HepG2 (cell line): Measurements from ENCODE around the gene MUCL3. TPM values are rescaled to one million over a fixed set of nuclear protein-coding genes. Genes with fewer than 3 reads are reported as not detected.

ENCODE experiments used
- ATAC-seq: fragments of 200-7000 bp; cut with Tn5 transposase; 3 replicates; pipeline ENCODE4 v1.9.1; 2020; ENCODE audit warnings: mild to moderate bottlenecking, moderate library complexity
- BruUV-seq: library from RNA; stranded (reverse); fragments of 400-500 nt; replicated peaks from 2 replicates; lab custom pipeline; 2021; lab: Mats Ljungman, UMichigan
- CTCF ChIA-PET: fragments of 300-600 bp; formaldehyde crosslinking; extraction: SDS; loops from one replicate; lab custom pipeline; 2021; ENCODE audit warnings: low total read pairs, inconsistent platforms, low intra/inter-chr PET ratio; lab: Yijun Ruan, JAX
- POLR2A ChIA-PET: fragments of 350-600 bp; sonication (Branson Sonifier 250); formaldehyde crosslinking; loops from one replicate; lab custom pipeline; 2020; ENCODE audit warnings: antibody characterized with exemption, inconsistent platforms; lab: Yijun Ruan, JAX
- DNase-seq: peaks from one replicate; pipeline ENCODE4 v3.0.0-alpha.2; 2015; ENCODE audit warnings: low spot score
- FAIRE-seq: peaks from 3 replicates; lab custom pipeline; 2011; peaks lifted over from hg19 to GRCh38; lab: Jason Lieb, UNC
- H2AFZ ChIP-seq: one replicate; pipeline ENCODE4 v1.6.1; 2011; ENCODE audit warnings: low read length, inconsistent platforms
- H3K27ac ChIP-seq: fragments of 300-600 bp; 3 replicates; pipeline ENCODE4 v1.8.0; 2011; ENCODE audit warnings: mixed run types, mild to moderate bottlenecking, mixed read lengths, low read length, inconsistent platforms; ENCODE audit not compliant: insufficient read depth; ENCODE audit errors: extremely low read length
- H3K27me3 ChIP-seq, 2 experiments: fragments of 200-600 bp in 1 of 2; 2 replicates in 1 of 2; 3 replicates in 1 of 2; pipeline versions ENCODE4 v1.6.0 to v1.8.0; 2011; ENCODE audit warnings: low read length in 2 of 2, mild to moderate bottlenecking in 2 of 2, moderate library complexity in 2 of 2, inconsistent platforms in 1 of 2; ENCODE audit not compliant: insufficient read depth in 2 of 2, control insufficient read depth in 1 of 2
- H3K36me3 ChIP-seq, 2 experiments: fragments of 200-600 bp in 1 of 2; replicated peaks in 1 of 2; 2 replicates in 1 of 2; 3 replicates in 1 of 2; pipeline versions ENCODE4 v1.5.1 to v1.8.0; 2011; ENCODE audit warnings: low read length in 2 of 2, inconsistent platforms in 1 of 2; ENCODE audit not compliant: insufficient read depth in 2 of 2, control insufficient read depth in 1 of 2
- H3K4me1 ChIP-seq: 2 replicates; pipeline ENCODE4 v1.5.1; 2012; ENCODE audit warnings: low read length, inconsistent platforms; ENCODE audit not compliant: insufficient read depth
- H3K4me2 ChIP-seq: 2 replicates; pipeline ENCODE4 v1.6.0; 2011; ENCODE audit warnings: low read depth, low read length, inconsistent platforms
- H3K4me3 ChIP-seq, 3 experiments: fragments of 200-600 bp in 1 of 3; sonication (generic), shearing (Covaris generic) in 1 of 3; replicated peaks in 1 of 3; 2 replicates each; pipeline ENCODE4 v1.5.1; 2011 to 2016; ENCODE audit warnings: low read length in 3 of 3, inconsistent platforms in 2 of 3, low read depth in 2 of 3, mild to moderate bottlenecking in 2 of 3, control low read depth in 1 of 3, mixed read lengths in 1 of 3; ENCODE audit not compliant: insufficient read depth in 1 of 3
- H3K79me2 ChIP-seq: one replicate; pipeline ENCODE4 v1.6.1; 2011; ENCODE audit warnings: low read length, inconsistent platforms; ENCODE audit not compliant: insufficient read depth
- H3K9ac ChIP-seq: 2 replicates; pipeline ENCODE4 v1.6.0; 2011; ENCODE audit warnings: mild to moderate bottlenecking, low read depth, low read length, inconsistent platforms; ENCODE audit not compliant: insufficient read depth
- H3K9me3 ChIP-seq: 2 replicates; pipeline ENCODE4 v1.5.1; 2012; ENCODE audit warnings: mild to moderate bottlenecking, low read length
- H4K20me1 ChIP-seq: 2 replicates; pipeline ENCODE4 v1.6.0; 2011; ENCODE audit warnings: inconsistent platforms, mild to moderate bottlenecking, low read length, moderate library complexity; ENCODE audit not compliant: insufficient read depth
- KDM2A ChIP-seq: sonication (generic); formaldehyde crosslinking; IDR thresholded peaks from 2 replicates; pipeline ENCODE4 v1.4.0; 2020; ENCODE audit warnings: low read depth, missing genetic modification reagents, borderline replicate concordance
- PRPF4 ChIP-seq: fragments of 200-400 bp; formaldehyde crosslinking; IDR thresholded peaks from 2 replicates; pipeline ENCODE4 v1.6.1; 2016; ENCODE audit warnings: low read length, low read depth; ENCODE audit not compliant: poor library complexity, severe bottlenecking
- TRIM24 ChIP-seq: sonication (generic); formaldehyde crosslinking; IDR thresholded peaks from 2 replicates; pipeline ENCODE4 v1.8.0; 2022; ENCODE audit warnings: mild to moderate bottlenecking, missing genetic modification reagents
- ZNF460 ChIP-seq: sonication (generic); formaldehyde crosslinking; IDR thresholded peaks from 2 replicates; pipeline ENCODE4 v1.5.1; 2020; ENCODE audit warnings: missing genetic modification reagents, mild to moderate bottlenecking, borderline replicate concordance
- ZNF576 ChIP-seq: sonication (generic); formaldehyde crosslinking; IDR thresholded peaks from 2 replicates; pipeline ENCODE4 v1.4.0; 2020; ENCODE audit warnings: mild to moderate bottlenecking, missing genetic modification reagents
- ZNF768 ChIP-seq: sonication (generic); formaldehyde crosslinking; IDR thresholded peaks from 2 replicates; pipeline ENCODE4 v1.4.0; 2020; ENCODE audit warnings: missing genetic modification reagents
- ZNF878 ChIP-seq: sonication (generic); formaldehyde crosslinking; IDR thresholded peaks from 2 replicates; pipeline ENCODE4 v1.8.1; 2023; ENCODE audit warnings: mild to moderate bottlenecking, missing genetic modification reagents, moderate library complexity
- ZSCAN29 ChIP-seq: sonication (generic); formaldehyde crosslinking; conservative IDR thresholded peaks from 2 replicates; pipeline ENCODE4 v1.4.0; 2020; ENCODE audit warnings: mild to moderate bottlenecking, missing genetic modification reagents
- WGBS: methylation state at CpG from one replicate; pipeline ENCODE4 v1.1.6; 2017; ENCODE audit warnings: low lambda C conversion rate; 5-methylcytosine and 5-hydroxymethylcytosine counted together
- in situ Hi-C: cut with HindIII; loops from 2 replicates; pipeline ENCODE4 v1.10.0; 2017; ENCODE audit warnings: low pct_unique_long_range_greater_than_20kb; ENCODE audit not compliant: extremely low pct_ligation_motif_present
- intact Hi-C: fragments of 100-400 bp; cut with micrococcal nuclease; formaldehyde crosslinking; loops from one replicate; pipeline ENCODE4 v1.10.0; 2022; ENCODE audit not compliant: unreplicated experiment
- polyA plus RNA-seq, 8 experiments: library from polyadenylated mRNA; depleted of rRNA in 3 of 8; stranded (reverse) in 7 of 8; unstranded in 1 of 8; fragments of >200 nt; fragmentation: Illumina TruSeq in 4 of 8; extraction: Trizol in 4 of 8; gene quantifications; 2 replicates each; pipeline versions ENCODE4 v1.2.1 to v1.2.3, GENCODE V29; 2011 to 2016; ENCODE audit warnings: low read depth in 4 of 8, missing spikeins in 1 of 8, mixed read lengths in 1 of 8; ENCODE audit not compliant: insufficient read depth in 1 of 8
- total RNA-seq, 5 experiments: library from RNA; depleted of rRNA; stranded (reverse); fragments of >200 nt; fragmentation: Illumina TruSeq; extraction: Trizol; gene quantifications; 2 replicates each; pipeline ENCODE4 v1.2.3, GENCODE V29; 2016; ENCODE audit warnings: low read depth in 1 of 5

The MUCL3 gene
- total and polyA plus RNA-seq, 2 of the 13 experiments (the other 11 are each of a cell fraction or from before 2014, with no cell fraction given) = not detected

GRCh38 chr6:30981942-30982772 lies 41.4 kb downstream of the MUCL3 start (continued):
- TF ChIP-seq ZNF576 (CRISPR knock-in tag) = no peak
- no peak for TF ChIP-seq ZSCAN29 (CRISPR knock-in tag)
- TF ChIP-seq ZNF768 = peak; percentile 60
- no peak for TF ChIP-seq PRPF4

- Histone ChIP-seq H3K4me2 (no peak within 1 kb of the TSS), H3K36me3 (no peaks in the 10 kb centered on the region), H2AFZ (no peak within 1 kb of the TSS), H3K4me3 (no peak within 1 kb of the TSS), H3K9ac (no peak within 1 kb of the TSS), H4K20me1 (no peaks in the 10 kb centered on the region), H3K4me1 (peaks cover 7% of the 10 kb centered on the region; the same call in 1 of the 2 replicates), H3K79me2 (no peaks in the 10 kb centered on the region), H3K9me3 (no peaks in the 10 kb centered on the region), H3K27ac (no peak within 1 kb of the TSS), H3K27me3 (0 out of 5 replicates have a peak, but pooled peaks cover 0 to 9% of the 10 kb centered on the region in 2 experiments)
- DNase-seq = no peak
- FAIRE-seq = no peak
- no TSS peak for BruUV-seq
- intact Hi-C loops = no loop called here
- in situ Hi-C loops = no loop called here
- 23% methylated on average over 6 of the region's 6 CpGs for WGBS
- CTCF ChIA-PET = no interaction called here
- ATAC-seq = no peak
- POLR2A ChIA-PET = no interaction called here
- TF ChIP-seq KDM2A (CRISPR knock-in tag) (no peak), ZNF878 (CRISPR knock-in tag) (no peak), TRIM24 (no peak), ZNF460 (CRISPR knock-in tag) (no peak)
Observed at GRCh38 chr6:30983439-30983838, 42.7 kb downstream of the MUCL3 start, which contains the start of gene MUC21. Gene MUC21 (plus strand): TSS chr6:30983718. CDS start chr6:30983959, 241 bp downstream.
